ENCODE measurements around the gene SPECC1.

The SPECC1 gene

GRCh38 chr17:20291853-20292252, 282.7 kb downstream of the SPECC1 start:
- TF ChIP-seq CTCF (IDR thresholded peaks at IDR 0.05; ENCODE audit: low read depth, low read length) = no peak
- H3K27me3 ChIP-seq = no peaks in the 10 kb centered on the region
- H3K9me3 ChIP-seq = no peaks in the 10 kb centered on the region
- H3K36me3 ChIP-seq = no peaks in the 10 kb centered on the region
- no peaks in the 10 kb centered on the region for H3K4me1 ChIP-seq
- no peak for DNase-seq
- no peak overlapping the region for H3K4me3 ChIP-seq (ENCODE audit: low read depth, low read length)

GRCh38 chr17:20293501-20293900, 284.3 kb downstream of the SPECC1 start:
- no peak overlapping the region for H3K4me3 ChIP-seq (ENCODE audit: low read depth, low read length)
- no peaks in the 10 kb centered on the region for H3K4me1 ChIP-seq
- no peaks in the 10 kb centered on the region for H3K36me3 ChIP-seq
- H3K9me3 ChIP-seq = no peaks in the 10 kb centered on the region
- H3K27me3 ChIP-seq = no peaks in the 10 kb centered on the region
- no peak for DNase-seq
- TF ChIP-seq CTCF (IDR thresholded peaks at IDR 0.05; ENCODE audit: low read depth, low read length) = no peak

- Histone ChIP-seq H3K9me3 (no peaks in the 10 kb centered on the region), H3K4me1 (no peaks in the 10 kb centered on the region), H3K27me3 (no peaks in the 10 kb centered on the region), H3K36me3 (no peaks in the 10 kb centered on the region), H3K4me3 (ENCODE audit: low read depth, low read length) (no peak overlapping the region)
- no peak for DNase-seq
- TF ChIP-seq CTCF (IDR thresholded peaks at IDR 0.05; ENCODE audit: low read depth, low read length) = no peak
Measured at GRCh38 chr17:20294120-20294519, 285.0 kb downstream of the SPECC1 start.

GRCh38 chr17:20299013-20299412, 289.9 kb downstream of the SPECC1 start:
- H3K36me3 ChIP-seq = no peaks in the 10 kb centered on the region
- DNase-seq = no peak
- no peaks in the 10 kb centered on the region for H3K4me1 ChIP-seq
- no peak for TF ChIP-seq CTCF (IDR thresholded peaks at IDR 0.05; ENCODE audit: low read depth, low read length)
- no peaks in the 10 kb centered on the region for H3K9me3 ChIP-seq
- no peak overlapping the region for H3K4me3 ChIP-seq (ENCODE audit: low read depth, low read length)
- H3K27me3 ChIP-seq = no peaks in the 10 kb centered on the region

- no peak for DNase-seq
- H3K27me3 ChIP-seq = no peaks in the 10 kb centered on the region
- no peaks in the 10 kb centered on the region for H3K9me3 ChIP-seq
- no peak overlapping the region for H3K4me3 ChIP-seq (ENCODE audit: low read depth, low read length)
- H3K4me1 ChIP-seq = no peaks in the 10 kb centered on the region
- H3K36me3 ChIP-seq = no peaks in the 10 kb centered on the region
- TF ChIP-seq CTCF (IDR thresholded peaks at IDR 0.05; ENCODE audit: low read depth, low read length) = no peak
Measured at GRCh38 chr17:20300436-20300934, 291.3 kb downstream of the SPECC1 start.

- H3K27me3 ChIP-seq = no peaks in the 10 kb centered on the region
- no peaks in the 10 kb centered on the region for H3K36me3 ChIP-seq
- no peak overlapping the region for H3K4me3 ChIP-seq (ENCODE audit: low read depth, low read length)
- no peaks in the 10 kb centered on the region for H3K9me3 ChIP-seq
- H3K4me1 ChIP-seq = no peaks in the 10 kb centered on the region
- no peak for DNase-seq
- TF ChIP-seq CTCF (IDR thresholded peaks at IDR 0.05; ENCODE audit: low read depth, low read length) = no peak
Measured at GRCh38 chr17:20302246-20302917, 293.2 kb downstream of the SPECC1 start.

Measured in BE2C (cell line).